ENCODE results near the gene TTC31. TPM values are rescaled to one million over a fixed set of nuclear protein-coding genes. Genes with fewer than 3 reads are reported as not detected.

Gene TTC31
- total RNA-seq, 1 experiment from 2014 or later: 26.4 TPM

- no peaks in the 10 kb centered on the region for H3K9me3 ChIP-seq (ENCODE audit: control insufficient read depth in 1 of 2, insufficient read depth in 1 of 2, low read depth in 1 of 2, low read length in 2 of 2)
- TSS peak; percentile 65 for BruUV-seq (replicated peaks)
- peaks cover 42% of the 10 kb centered on the region for H3K79me2 ChIP-seq (ENCODE audit: insufficient read depth, low read length)
- H3K9me2 ChIP-seq (ENCODE audit: insufficient read depth): no peaks in the 10 kb centered on the region
- POLR2A ChIA-PET: interaction anchor here (1.4 kb wide), 1 partner anchor 57 kb away, joined by 3 read pairs; the partner anchor contains the start of gene MRPL53
- ATAC-seq (peak; percentile 18), DNase-seq (ENCODE audit: low read depth, low spot score) (no peak)
- H3K4me1 ChIP-seq (ENCODE audit: control insufficient read depth in 1 of 2, insufficient read depth in 2 of 2, low read length in 2 of 2): peaks cover 14 to 30% of the 10 kb centered on the region in 2 experiments
- CTCF ChIA-PET: no interaction called here
- no peak overlapping the region for H2AFZ ChIP-seq (ENCODE audit: low read depth, low read length, poor library complexity, severe bottlenecking)
- RAD21 ChIA-PET (ENCODE audit: low non-redundant PET in 1 of 2, low total read pairs in 2 of 2, uncharacterized antibody in 2 of 2, unreplicated experiment in 2 of 2): no interaction called here
- no peak for TF ChIP-seq SP1 (IDR thresholded peaks at IDR 0.05; ENCODE audit: low read depth)
- TF ChIP-seq, protein P1, sequence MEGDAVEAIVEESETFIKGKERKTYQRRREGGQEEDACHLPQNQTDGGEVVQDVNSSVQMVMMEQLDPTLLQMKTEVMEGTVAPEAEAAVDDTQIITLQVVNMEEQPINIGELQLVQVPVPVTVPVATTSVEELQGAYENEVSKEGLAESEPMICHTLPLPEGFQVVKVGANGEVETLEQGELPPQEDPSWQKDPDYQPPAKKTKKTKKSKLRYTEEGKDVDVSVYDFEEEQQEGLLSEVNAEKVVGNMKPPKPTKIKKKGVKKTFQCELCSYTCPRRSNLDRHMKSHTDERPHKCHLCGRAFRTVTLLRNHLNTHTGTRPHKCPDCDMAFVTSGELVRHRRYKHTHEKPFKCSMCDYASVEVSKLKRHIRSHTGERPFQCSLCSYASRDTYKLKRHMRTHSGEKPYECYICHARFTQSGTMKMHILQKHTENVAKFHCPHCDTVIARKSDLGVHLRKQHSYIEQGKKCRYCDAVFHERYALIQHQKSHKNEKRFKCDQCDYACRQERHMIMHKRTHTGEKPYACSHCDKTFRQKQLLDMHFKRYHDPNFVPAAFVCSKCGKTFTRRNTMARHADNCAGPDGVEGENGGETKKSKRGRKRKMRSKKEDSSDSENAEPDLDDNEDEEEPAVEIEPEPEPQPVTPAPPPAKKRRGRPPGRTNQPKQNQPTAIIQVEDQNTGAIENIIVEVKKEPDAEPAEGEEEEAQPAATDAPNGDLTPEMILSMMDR (IDR thresholded peaks at IDR 0.05 in 2 of 3, conservative IDR thresholded peaks at IDR 0.05 in 1 of 3; ENCODE audit: borderline replicate concordance in 1 of 3, insufficient read depth in 1 of 3, low read depth in 2 of 3, low read length in 2 of 3): 0 out of 6 replicates have a peak, but pooled peaks of 1 of the 3 experiments have one; percentile 11
- peak overlapping the region; percentile 98 for H3K9ac ChIP-seq (ENCODE audit: low read length)
- intact Hi-C loops (cut with micrococcal nuclease): loop anchor here (1.0 kb wide), 2 partner anchors 45 to 74 kb away; partner anchors contain the start of gene TTC31
- peak overlapping the region; percentile 86 for H3K4me2 ChIP-seq (ENCODE audit: low read length)
- H3K36me3 ChIP-seq (ENCODE audit: control insufficient read depth in 1 of 2, insufficient read depth in 2 of 2, low read length in 2 of 2): peaks cover 18 to 27% of the 10 kb centered on the region in 2 experiments
- H3K27me3 ChIP-seq (ENCODE audit: insufficient read depth, low read length): no peaks in the 10 kb centered on the region
- H4K20me1 ChIP-seq (ENCODE audit: insufficient read depth): no peaks in the 10 kb centered on the region
- H3K4me3 ChIP-seq (replicated peaks in 1 of 2; ENCODE audit: low read depth in 1 of 2, low read length in 2 of 2): peak overlapping the region; percentile 98 to 100
- H3K27ac ChIP-seq (ENCODE audit: low read depth, low read length): peak overlapping the region; percentile 94
Measured at GRCh38 chr2:74528600-74529356, 45.9 kb downstream of the TTC31 start.
